GM18499 (cell line): ENCODE measurements around the gene SIX1.

Experiments used
- ATAC-seq: cut with Tn5 transposase; IDR thresholded peaks from one replicate; pipeline ENCODE4 v1.9.1; 2021; ENCODE audit warnings: moderate number of reproducible peaks; ENCODE audit not compliant: insufficient read depth, unreplicated experiment

The SIX1 gene

DNA sequence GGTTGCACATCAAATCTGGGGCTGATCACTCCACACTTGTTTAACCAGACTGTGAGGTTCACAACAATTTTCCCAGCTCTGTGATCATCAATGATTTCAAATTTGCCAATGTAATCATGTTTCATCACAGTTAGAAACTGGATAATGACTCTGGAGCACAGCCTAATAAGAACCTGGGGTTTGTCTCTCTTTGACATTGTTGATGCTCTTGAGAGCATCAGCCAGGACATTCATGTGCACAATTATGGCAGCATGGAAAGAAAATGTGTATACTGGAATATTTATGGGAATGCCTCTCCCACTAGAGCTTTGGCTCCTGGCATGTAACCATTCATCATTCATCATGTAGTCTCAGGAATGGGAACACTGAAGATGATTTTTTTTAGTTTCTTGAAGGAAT, 47.0 kb downstream of the SIX1 start:
- ATAC-seq = no peak

DNA sequence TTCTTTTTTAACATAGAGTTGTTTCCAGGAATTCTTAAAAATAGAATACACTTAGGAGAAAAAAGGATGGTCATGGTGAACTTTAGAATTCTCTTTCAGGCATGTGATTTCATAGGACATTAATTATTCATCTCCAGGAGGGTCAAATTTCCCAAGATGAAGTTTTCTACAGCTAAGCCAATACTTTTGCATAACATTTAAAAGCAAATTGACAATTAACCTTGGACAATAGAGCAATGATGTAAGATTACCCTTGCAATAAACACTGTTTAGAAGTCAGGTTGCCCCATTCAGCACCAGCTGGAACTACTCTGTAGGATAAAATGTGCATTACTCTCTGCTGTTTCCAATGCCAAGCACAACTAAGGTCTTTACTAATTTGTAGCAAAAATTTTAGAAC, 49.5 kb downstream of the SIX1 start:
- no peak for ATAC-seq

DNA sequence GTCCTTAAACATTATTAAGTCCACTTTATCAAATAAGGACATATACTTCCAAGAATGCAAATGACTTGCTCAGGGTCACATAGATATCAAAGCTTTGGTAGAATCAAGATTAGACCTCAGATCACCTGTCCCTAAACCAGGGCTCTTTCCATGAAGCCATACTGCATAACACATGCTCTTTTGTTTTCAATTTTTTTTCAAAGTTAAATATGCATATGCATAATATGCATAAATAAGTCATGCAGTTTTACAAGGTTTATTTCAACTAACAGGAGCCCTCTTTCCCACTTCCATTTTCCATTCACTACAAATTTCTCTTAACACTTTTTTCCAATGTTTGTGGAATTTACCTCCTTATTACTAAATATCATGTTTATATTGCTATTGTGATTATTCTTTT, 53.1 kb downstream of the SIX1 start:
- ATAC-seq = no peak

DNA sequence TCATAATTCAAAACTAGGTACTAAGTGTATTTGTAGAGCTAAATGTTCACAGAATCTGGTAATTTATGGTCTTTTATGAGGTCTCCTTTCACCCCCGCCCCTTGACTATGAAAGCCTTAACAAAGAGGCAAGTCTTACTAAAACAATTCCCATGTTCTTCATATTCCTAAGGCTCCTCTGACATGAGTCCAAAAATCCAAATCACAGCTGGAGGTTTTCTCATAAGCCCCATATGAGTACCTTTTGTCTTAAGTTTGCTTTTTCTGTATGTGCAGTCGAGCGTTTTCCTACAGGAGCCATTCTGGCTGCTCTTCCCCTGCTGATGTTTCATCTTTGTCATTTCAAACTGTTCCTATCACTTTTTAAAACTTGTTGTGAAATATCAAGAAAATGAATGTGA, 55.2 kb downstream of the SIX1 start:
- ATAC-seq = no peak
